Activated CD4-positive, CD25-positive, alpha-beta regulatory T cell treated with anti-CD3 and anti-CD28 coated beads, Interleukin-2, amount 50 U/mL, for 72 hours (primary cell): ENCODE results near the gene SLC51A.
"Not testable (repeated sequence)": the region's sequence is repeated elsewhere in the genome, so short reads cannot be mapped to it uniquely, and the experiment has no call there.

Experiments
- DNase-seq: peaks from one replicate; pipeline ENCODE4 v3.0.0; 2021

The SLC51A gene

GRCh38 chr3:196244166-196244565, 27.8 kb downstream of the SLC51A start:
- not testable (repeated sequence) for DNase-seq

GRCh38 chr3:196246612-196247308, 30.4 kb downstream of the SLC51A start:
- DNase-seq: no peak

GRCh38 chr3:196251918-196252317, 35.6 kb downstream of the SLC51A start:
- no peak for DNase-seq

- no peak for DNase-seq
Measured at GRCh38 chr3:196254376-196255283, 38.3 kb downstream of the SLC51A start.

DNA sequence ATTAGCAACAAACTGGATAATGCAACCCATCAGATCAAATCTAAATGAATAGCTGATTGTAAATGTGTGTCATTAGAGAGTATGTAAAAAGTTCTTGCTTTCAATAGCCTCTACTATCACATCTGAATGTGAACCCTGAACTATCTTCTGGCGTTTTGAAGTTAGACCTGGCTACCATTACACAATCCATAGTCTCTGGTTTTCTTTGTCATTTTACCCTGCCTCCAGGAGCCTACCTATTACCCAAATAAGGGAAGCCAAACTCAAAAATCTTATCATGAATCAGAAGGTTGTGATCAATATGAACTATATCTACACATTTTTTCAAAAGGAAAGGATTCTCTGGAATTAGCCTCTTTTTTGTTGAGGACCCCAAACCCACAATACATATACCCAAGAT, 39.4 kb downstream of the SLC51A start:
- DNase-seq: no peak

DNA sequence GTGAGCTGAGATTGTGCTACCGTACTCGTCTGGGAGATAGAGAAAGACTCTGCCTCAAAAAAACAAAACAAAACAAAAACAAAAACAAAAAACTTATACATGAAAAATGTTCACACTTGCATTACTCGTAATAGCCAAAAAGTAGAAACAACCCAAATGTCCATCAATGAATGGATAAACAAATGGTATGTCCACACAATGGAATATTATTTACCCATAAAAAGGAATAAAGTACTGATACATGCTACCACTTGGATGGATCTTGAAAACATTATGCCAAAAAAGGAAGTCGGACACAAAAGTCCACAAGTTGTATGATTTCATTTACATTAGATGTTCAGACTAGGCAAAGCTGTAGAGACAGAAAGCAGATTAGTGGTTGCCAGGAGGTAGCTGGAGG, 44.5 kb downstream of the SLC51A start:
- no peak for DNase-seq

DNA sequence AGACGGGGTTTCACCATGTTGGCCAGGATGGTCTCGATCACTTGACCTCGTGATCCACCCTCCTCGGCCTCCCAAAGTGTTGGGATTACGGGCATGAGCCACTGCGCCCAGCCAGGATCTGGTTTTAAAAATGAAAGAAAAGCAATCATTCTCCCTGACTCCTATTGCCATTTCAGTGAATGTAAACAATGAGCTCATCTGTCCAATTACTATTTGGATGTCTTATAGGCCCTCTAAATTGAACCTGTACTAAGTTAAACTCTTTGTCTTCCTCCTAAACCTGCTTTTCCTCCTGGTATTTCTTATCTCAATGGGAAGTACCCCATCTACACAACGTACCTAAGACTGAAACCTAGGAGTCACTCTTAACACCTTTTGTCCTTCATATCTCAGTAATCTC, 47.5 kb downstream of the SLC51A start:
- DNase-seq: no peak

- no peak for DNase-seq
Measured at GRCh38 chr3:196268284-196269163, 52.2 kb downstream of the SLC51A start.

GRCh38 chr3:196270499-196270898, 54.2 kb downstream of the SLC51A start:
- DNase-seq: no peak

DNA sequence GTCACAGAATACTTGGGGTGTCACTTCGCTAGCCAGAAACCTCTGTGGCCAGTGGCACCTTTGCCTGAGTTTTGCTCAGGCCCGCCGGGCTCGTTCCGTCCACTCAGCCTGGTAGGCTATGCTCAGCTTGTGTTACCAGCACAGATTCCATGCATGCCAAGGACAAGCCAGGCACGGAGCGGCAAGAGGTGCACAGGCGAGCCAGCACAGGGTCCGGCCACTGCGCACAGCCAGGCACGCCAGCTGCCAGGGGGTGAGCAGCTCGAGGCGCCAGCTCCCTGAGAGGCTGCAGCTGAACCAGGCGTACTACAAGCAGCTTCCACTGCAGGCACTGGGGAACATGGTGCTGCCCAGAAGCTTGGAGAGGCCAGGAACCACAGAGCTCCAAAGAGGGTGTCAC, 56.5 kb downstream of the SLC51A start:
- no peak for DNase-seq

- no peak for DNase-seq
Measured at GRCh38 chr3:196273655-196274054, 57.3 kb downstream of the SLC51A start.

DNA sequence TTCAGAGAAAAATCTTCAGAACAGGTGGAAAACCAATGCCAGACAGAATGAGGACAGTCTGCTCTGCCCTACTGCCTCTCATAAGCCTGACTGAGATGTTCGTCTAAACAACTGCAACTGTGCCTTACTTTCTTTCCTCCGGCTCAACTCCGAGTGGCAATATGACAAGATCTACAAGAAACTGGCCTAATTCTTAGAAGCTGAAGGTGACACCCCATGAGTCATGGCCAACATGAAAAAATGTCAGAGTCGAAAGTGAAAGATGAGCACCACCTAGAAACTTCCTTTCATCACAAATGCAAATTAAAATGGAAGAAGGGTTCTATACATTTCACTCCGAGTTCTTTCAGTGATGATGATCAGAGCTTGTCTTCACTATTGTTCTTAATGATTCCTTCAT, 58.3 kb downstream of the SLC51A start:
- DNase-seq: no peak

DNA sequence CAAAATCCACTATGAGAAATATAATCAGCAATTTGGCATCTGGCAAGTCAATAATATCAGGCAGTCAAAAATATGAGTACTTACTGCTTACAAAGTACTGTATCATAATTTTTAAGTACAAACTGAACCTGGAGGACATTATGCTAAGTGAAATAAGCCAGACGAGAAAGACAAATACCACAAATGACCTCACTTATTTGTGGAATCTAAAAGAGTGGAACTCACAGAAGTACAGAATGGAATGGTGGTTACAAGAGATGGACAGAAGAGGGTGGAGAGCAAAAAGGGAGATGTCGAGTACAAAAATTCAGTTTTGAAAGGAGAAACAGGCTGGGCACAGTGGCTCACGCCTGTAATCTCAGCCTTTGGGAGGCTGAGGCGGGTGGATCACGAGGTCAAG, 58.8 kb downstream of the SLC51A start:
- DNase-seq: no peak

- DNase-seq: no peak
Measured at GRCh38 chr3:196280689-196281440, 64.5 kb downstream of the SLC51A start.

DNA sequence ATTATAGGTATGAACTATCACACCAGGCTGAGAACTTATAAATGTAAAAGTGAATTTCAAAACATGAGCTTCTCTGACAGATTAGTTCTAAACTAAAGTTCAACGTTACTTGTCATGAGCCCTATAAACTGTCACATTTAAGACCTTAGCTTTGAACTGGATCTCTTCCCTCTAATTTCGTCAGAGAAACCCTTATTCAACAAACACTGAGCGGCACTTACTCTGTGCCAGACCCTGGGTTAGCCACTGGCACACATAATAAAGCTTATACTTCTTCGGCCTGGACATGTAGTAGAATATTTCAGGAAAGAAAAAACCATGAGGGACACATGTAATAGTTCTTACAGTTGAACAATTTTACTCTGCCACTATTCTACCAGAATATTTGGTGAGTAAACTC, 65.6 kb downstream of the SLC51A start:
- no peak for DNase-seq
